HG03108 (cell line): ENCODE data around the gene GRPEL1.
A peak's percentile ranks its signal among the peaks of the same experiment; 100 is the strongest.
"Not testable (repeated sequence)": the region's sequence is repeated elsewhere in the genome, so short reads cannot be mapped to it uniquely, and the experiment has no call there.

Experiments
- ATAC-seq: cut with Tn5 transposase; IDR thresholded peaks from one replicate; pipeline ENCODE4 v1.9.1; 2021; ENCODE audit warnings: moderate library complexity; ENCODE audit not compliant: unreplicated experiment

GRPEL1 gene

GRCh38 chr4:7094916-7095315 lies 27.1 kb upstream of the GRPEL1 start:
- ATAC-seq: no peak

- ATAC-seq: no peak
These were observed 24.2 kb upstream of the GRPEL1 start for GRCh38 chr4:7092026-7092425.

GRCh38 chr4:7089213-7089986 lies 21.5 kb upstream of the GRPEL1 start:
- ATAC-seq: no peak

- no peak for ATAC-seq
These were observed 19.2 kb upstream of the GRPEL1 start for GRCh38 chr4:7087036-7087435.

GRCh38 chr4:7086384-7086783 lies 18.5 kb upstream of the GRPEL1 start:
- ATAC-seq: no peak

- not testable (repeated sequence) for ATAC-seq
These were observed 16.7 kb upstream of the GRPEL1 start for GRCh38 chr4:7084564-7084961.

- ATAC-seq: no peak
These were observed 16.0 kb upstream of the GRPEL1 start for GRCh38 chr4:7083597-7084563.

GRCh38 chr4:7079909-7080308 lies 12.0 kb upstream of the GRPEL1 start:
- not testable (repeated sequence) for ATAC-seq

- not testable (repeated sequence) for ATAC-seq
These were observed 11.6 kb upstream of the GRPEL1 start for GRCh38 chr4:7079483-7079882.

- ATAC-seq: no peak
These were observed 10.2 kb upstream of the GRPEL1 start for GRCh38 chr4:7078025-7078424.

- ATAC-seq: no peak
These were observed 9.5 kb upstream of the GRPEL1 start for GRCh38 chr4:7077371-7077770.

GRCh38 chr4:7076696-7077082 lies 8.8 kb upstream of the GRPEL1 start:
- no peak for ATAC-seq

- ATAC-seq: no peak
These were observed 8.3 kb upstream of the GRPEL1 start for GRCh38 chr4:7075962-7076695.

- ATAC-seq: no peak
These were observed 6.6 kb upstream of the GRPEL1 start for GRCh38 chr4:7074426-7074825.

- ATAC-seq: no peak
These were observed 5.9 kb upstream of the GRPEL1 start for GRCh38 chr4:7073526-7074390.

- ATAC-seq: no peak
These were observed 5.2 kb upstream of the GRPEL1 start for GRCh38 chr4:7073059-7073458.

GRCh38 chr4:7070729-7071511 lies 3.1 kb upstream of the GRPEL1 start:
- peak; percentile 33 for ATAC-seq

GRCh38 chr4:7068883-7069282 lies 1.0 kb upstream of the GRPEL1 start:
- ATAC-seq: no peak

GRCh38 chr4:7068279-7068842 lies 497 bp upstream of the GRPEL1 start:
- ATAC-seq: peak; percentile 4
